Endothelial cell of umbilical vein (primary cell): ENCODE measurements around the gene METTL24. TPM values are rescaled to one million over a fixed set of nuclear protein-coding genes. Genes with fewer than 3 reads are reported as not detected.

Source experiments
- BruUV-seq: library from RNA; stranded (reverse); fragments of 400-500 nt; replicated peaks from 2 replicates; lab custom pipeline; 2021; lab: Mats Ljungman, UMichigan
- CTCF ChIA-PET: fragments of 300-600, 350-600 bp; sonication (Branson Sonifier 250); formaldehyde crosslinking; loops from one replicate; lab custom pipeline; 2021; ENCODE audit warnings: antibody characterized with exemption, inconsistent platforms; lab: Charles Lee
- POLR2A ChIA-PET: fragments of 300-600, 350-600 bp; sonication (Branson Sonifier 250); formaldehyde crosslinking; loops from one replicate; lab custom pipeline; 2021; ENCODE audit warnings: antibody characterized with exemption, inconsistent platforms; lab: Charles Lee
- DNase-seq: peaks from one replicate; pipeline ENCODE4 v3.0.0-alpha.2; 2011; ENCODE audit warnings: low read depth, low spot score
- FAIRE-seq: peaks from 2 replicates; lab custom pipeline; 2011; peaks lifted over from hg19 to GRCh38; lab: Jason Lieb, UNC
- H2AFZ ChIP-seq: 2 replicates; pipeline ENCODE4 v1.6.0; 2012; ENCODE audit warnings: low read depth, low read length, control low read depth, inconsistent platforms
- H3K27ac ChIP-seq: 2 replicates; pipeline ENCODE4 v1.5.1; 2011; ENCODE audit warnings: low read depth, mild to moderate bottlenecking, control low read depth, low read length, moderate library complexity; ENCODE audit not compliant: insufficient read depth
- H3K27me3 ChIP-seq, 2 experiments: 2 replicates each; pipeline versions ENCODE4 v1.6.0 to v1.6.1; 2011; ENCODE audit warnings: low read length in 2 of 2, mixed read lengths in 1 of 2; ENCODE audit not compliant: control insufficient read depth in 2 of 2, insufficient read depth in 2 of 2
- H3K36me3 ChIP-seq, 2 experiments: 2 replicates in 1 of 2; 3 replicates in 1 of 2; pipeline ENCODE4 v1.5.1; 2011; ENCODE audit warnings: low read length in 2 of 2, mild to moderate bottlenecking in 1 of 2, moderate library complexity in 1 of 2; ENCODE audit not compliant: control insufficient read depth in 2 of 2, insufficient read depth in 2 of 2; ENCODE audit errors: extremely low read depth in 1 of 2
- H3K4me1 ChIP-seq: 3 replicates; pipeline ENCODE4 v1.5.1; 2011; ENCODE audit warnings: mild to moderate bottlenecking, low read length; ENCODE audit not compliant: control insufficient read depth, insufficient read depth; ENCODE audit errors: extremely low read depth
- H3K4me2 ChIP-seq: 2 replicates; pipeline ENCODE4 v1.6.1; 2011; ENCODE audit warnings: low read length, control low read depth, mixed read lengths; ENCODE audit not compliant: insufficient read depth
- H3K4me3 ChIP-seq, 3 experiments: fragments of 200-600 bp in 1 of 3; sonication (generic), shearing (Covaris generic) in 1 of 3; replicated peaks in 1 of 3; 2 replicates each; pipeline ENCODE4 v1.5.1; 2011 to 2016; ENCODE audit warnings: control low read depth in 3 of 3, low read length in 3 of 3, mild to moderate bottlenecking in 2 of 3, inconsistent platforms in 1 of 3, low read depth in 1 of 3, moderate library complexity in 1 of 3; ENCODE audit not compliant: insufficient read depth in 1 of 3
- H3K79me2 ChIP-seq: 2 replicates; pipeline ENCODE4 v1.6.0; 2012; ENCODE audit warnings: low read length, inconsistent platforms; ENCODE audit not compliant: control insufficient read depth, insufficient read depth
- H3K9ac ChIP-seq: replicated peaks from 2 replicates; pipeline ENCODE3; 2011; ENCODE audit warnings: low read length, control low read depth; ENCODE audit not compliant: insufficient read depth; ENCODE audit errors: extremely low read depth
- H3K9me1 ChIP-seq: replicated peaks from 3 replicates; pipeline ENCODE4 v1.6.0; 2011; ENCODE audit warnings: mild to moderate bottlenecking, low read length; ENCODE audit not compliant: control insufficient read depth, insufficient read depth; ENCODE audit errors: extremely low read depth
- H3K9me3 ChIP-seq: replicated peaks from 2 replicates; pipeline ENCODE4 v1.5.1; 2012; ENCODE audit warnings: low read length, inconsistent platforms; ENCODE audit not compliant: control insufficient read depth, insufficient read depth
- H4K20me1 ChIP-seq: replicated peaks from 2 replicates; pipeline ENCODE3; 2011; ENCODE audit warnings: mild to moderate bottlenecking, low read length; ENCODE audit not compliant: control insufficient read depth, insufficient read depth; ENCODE audit errors: extremely low read depth
- CTCF ChIP-seq, 2 donors: IDR thresholded peaks; 1 replicate in 1 of 2; 2 replicates in 1 of 2; pipeline ENCODE4 v1.5.1; 2011; ENCODE audit warnings: low read length in 2 of 2, mild to moderate bottlenecking in 2 of 2, moderate library complexity in 2 of 2, control low read depth in 1 of 2, inconsistent platforms in 1 of 2, low read depth in 1 of 2; ENCODE audit not compliant: insufficient read depth in 1 of 2; ENCODE audit errors: extremely low read depth in 1 of 2
- EZH2 ChIP-seq: IDR thresholded peaks from 2 replicates; pipeline ENCODE4 v1.6.1; 2012; ENCODE audit warnings: borderline replicate concordance, low read depth, mild to moderate bottlenecking, moderate library complexity, low read length, inconsistent platforms; ENCODE audit not compliant: severe bottlenecking
- FOS ChIP-seq: IDR thresholded peaks from 2 replicates; pipeline ENCODE4 v1.6.1; 2011; ENCODE audit warnings: mild to moderate bottlenecking, low read length, moderate library complexity, borderline replicate concordance; ENCODE audit not compliant: insufficient read depth
- GATA2 ChIP-seq: IDR thresholded peaks from 2 replicates; pipeline ENCODE4 v1.7.0; 2011; ENCODE audit warnings: low read depth, mild to moderate bottlenecking, moderate library complexity, mixed read lengths, low read length; ENCODE audit not compliant: insufficient read length, insufficient read depth
- JUN ChIP-seq: IDR thresholded peaks from 2 replicates; pipeline ENCODE4 v1.6.1; 2011; ENCODE audit warnings: borderline replicate concordance, low read depth; ENCODE audit not compliant: insufficient read length, insufficient read depth
- MYC ChIP-seq: IDR thresholded peaks from one replicate; pipeline ENCODE4 v1.6.1; 2011; ENCODE audit warnings: mild to moderate bottlenecking, low read depth, low read length
- POLR2A ChIP-seq: IDR thresholded peaks from 2 replicates; pipeline ENCODE4 v1.6.1; 2012; ENCODE audit warnings: low read depth, mild to moderate bottlenecking, control low read depth, low read length
- POLR2AphosphoS5 ChIP-seq: IDR thresholded peaks from 2 replicates; pipeline ENCODE4 v1.6.1; 2012; ENCODE audit warnings: low read depth, mild to moderate bottlenecking, control low read depth, low read length, moderate library complexity; ENCODE audit not compliant: insufficient read depth
- dilution Hi-C: fragments of 300-500 bp; cut with MboI; formaldehyde crosslinking; loops from one replicate; pipeline ENCODE4 v1.15.0; 2019; ENCODE audit warnings: low sequenced_read_pairs; ENCODE audit not compliant: extremely low pct_ligation_motif_present
- intact Hi-C: fragments of 100-400 bp; cut with micrococcal nuclease; formaldehyde crosslinking; loops from one replicate; pipeline ENCODE4 v1.10.0; 2022
- polyA plus RNA-seq, 4 experiments: library from polyadenylated mRNA; depleted of rRNA in 3 of 4; stranded (reverse) in 3 of 4; unstranded in 1 of 4; fragments of >200 nt; gene quantifications; 2 replicates each; pipeline versions ENCODE4 v1.2.1 to v1.2.3, GENCODE V29; 2011 to 2012; ENCODE audit warnings: missing spikeins in 1 of 4
- total RNA-seq: library from RNA; stranded (reverse); gene quantifications from 2 replicates; pipeline ENCODE4 v1.2.3, GENCODE V29; 2021
- TF ChIP-seq, protein P1 (sequence below): IDR thresholded peaks from 2 replicates; pipeline ENCODE4 v1.6.1; 2011; ENCODE audit not compliant: insufficient read depth, insufficient read length

METTL24 gene
- total and polyA plus RNA-seq, 2 donors (not counting 3 experiments of a cell fraction or from before 2014, with no cell fraction given): not detected

- no peaks in the 10 kb centered on the region for H4K20me1 ChIP-seq
- dilution Hi-C loops (no loop called here), intact Hi-C loops (no loop called here)
- H3K79me2 ChIP-seq: no peaks in the 10 kb centered on the region
- H3K36me3 ChIP-seq: no peaks in the 10 kb centered on the region
- ChIA-PET POLR2A (no interaction called here), CTCF (interaction anchor here (1.2 kb wide), 1 partner anchor 9 kb away, joined by 3 read pairs; no protein-coding TSS in a partner anchor)
- no peak overlapping the region for H2AFZ ChIP-seq
- no peak for DNase-seq
- peaks cover 15% of the 10 kb centered on the region for H3K4me1 ChIP-seq
- no peak overlapping the region for H3K4me3 ChIP-seq
- H3K9ac ChIP-seq: no peak overlapping the region
- no peak overlapping the region for H3K4me2 ChIP-seq
- H3K9me1 ChIP-seq: no peaks in the 10 kb centered on the region
- BruUV-seq: no TSS peak
- peaks cover under 1 to 5% of the 10 kb centered on the region in 2 experiments for H3K27me3 ChIP-seq
- TF ChIP-seq EZH2 (no peak), MYC (no peak), GATA2 (no peak), FOS (no peak), CTCF (IDR thresholded peaks at IDR 0.05; ENCODE audit: extremely low read depth in 1 of 2, insufficient read depth in 1 of 2, low read depth in 1 of 2, low read length in 2 of 2) (no peak), POLR2AphosphoS5 (no peak), JUN (no peak), POLR2A (no peak)
- TF ChIP-seq, protein P1, sequence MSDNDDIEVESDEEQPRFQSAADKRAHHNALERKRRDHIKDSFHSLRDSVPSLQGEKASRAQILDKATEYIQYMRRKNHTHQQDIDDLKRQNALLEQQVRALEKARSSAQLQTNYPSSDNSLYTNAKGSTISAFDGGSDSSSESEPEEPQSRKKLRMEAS: no peak
- no peaks in the 10 kb centered on the region for H3K9me3 ChIP-seq
- no peak for FAIRE-seq
- H3K27ac ChIP-seq: no peak overlapping the region
Observed at GRCh38 chr6:110401585-110402176, 43.5 kb upstream of the METTL24 start.
